Jurkat, Clone E6-1 (cell line): ENCODE results near the gene POLRMT.

Experiments used
- DNase-seq: peaks from one replicate; pipeline ENCODE4 v3.0.0-alpha.2; 2011; ENCODE audit warnings: low read depth, low spot score
- H3K4me3 ChIP-seq: 2 replicates; pipeline ENCODE4 v1.5.1; 2011; ENCODE audit warnings: mild to moderate bottlenecking, low read length, control low read depth, moderate library complexity

Gene POLRMT

GRCh38 chr19:664913-665443 lies 31.6 kb upstream of the POLRMT start:
- peak; percentile 62 for DNase-seq

GRCh38 chr19:663682-664117 lies 30.4 kb upstream of the POLRMT start:
- no peak for DNase-seq
- peak overlapping the region; percentile 58 for H3K4me3 ChIP-seq

More at GRCh38 chr19:664913-665443, 31.6 kb upstream of the POLRMT start:
- no peak overlapping the region for H3K4me3 ChIP-seq

- peak; percentile 84 for DNase-seq
- H3K4me3 ChIP-seq = peak within 1 kb of the TSS; percentile 88
Measured at GRCh38 chr19:662962-663681, 29.8 kb upstream of the POLRMT start, which contains the start of gene RNF126. TSS of gene RNF126 (minus strand) at chr19:663214. CDS start at chr19:663121, 93 bp downstream.

GRCh38 chr19:662207-662961 lies 29.0 kb upstream of the POLRMT start:
- DNase-seq = peak; percentile 55
- peak overlapping the region; percentile 88 for H3K4me3 ChIP-seq

- DNase-seq = no peak
- H3K4me3 ChIP-seq = peak overlapping the region; percentile 88
Measured at GRCh38 chr19:661427-662196, 28.3 kb upstream of the POLRMT start.

GRCh38 chr19:660793-661426 lies 27.6 kb upstream of the POLRMT start:
- H3K4me3 ChIP-seq = peak overlapping the region; percentile 88
- no peak for DNase-seq

- no peak for DNase-seq
- H3K4me3 ChIP-seq = no peak overlapping the region
Measured at GRCh38 chr19:658916-659839, 25.8 kb upstream of the POLRMT start.

- H3K4me3 ChIP-seq = no peak overlapping the region
- DNase-seq = no peak
Measured at GRCh38 chr19:658059-658839, 24.9 kb upstream of the POLRMT start.

- no peak for DNase-seq
- H3K4me3 ChIP-seq = no peak overlapping the region
Measured at GRCh38 chr19:657611-658010, 24.3 kb upstream of the POLRMT start.

- H3K4me3 ChIP-seq = no peak overlapping the region
- no peak for DNase-seq
Measured at GRCh38 chr19:656751-657559, 23.6 kb upstream of the POLRMT start.

- DNase-seq = no peak
- no peak overlapping the region for H3K4me3 ChIP-seq
Measured at GRCh38 chr19:655691-656090, 22.4 kb upstream of the POLRMT start.

GRCh38 chr19:653425-653824 lies 20.1 kb upstream of the POLRMT start:
- no peak for DNase-seq
- H3K4me3 ChIP-seq = no peak overlapping the region

GRCh38 chr19:652467-653389 lies 19.4 kb upstream of the POLRMT start:
- no peak overlapping the region for H3K4me3 ChIP-seq
- no peak for DNase-seq

- no peak for DNase-seq
- no peak overlapping the region for H3K4me3 ChIP-seq
Measured at GRCh38 chr19:651991-652390, 18.7 kb upstream of the POLRMT start.

GRCh38 chr19:651114-651818 lies 17.9 kb upstream of the POLRMT start:
- DNase-seq = no peak
- H3K4me3 ChIP-seq = no peak overlapping the region
